HepG2 (cell line): Measurements from ENCODE around the gene CD46. TPM values are rescaled to one million over a fixed set of nuclear protein-coding genes. Genes with fewer than 3 reads are reported as not detected.

Experiments
- ATAC-seq: fragments of 200-7000 bp; cut with Tn5 transposase; 3 replicates; pipeline ENCODE4 v1.9.1; 2020; ENCODE audit warnings: mild to moderate bottlenecking, moderate library complexity
- BruUV-seq: library from RNA; stranded (reverse); fragments of 400-500 nt; replicated peaks from 2 replicates; lab custom pipeline; 2021; lab: Mats Ljungman, UMichigan
- CTCF ChIA-PET: fragments of 300-600 bp; formaldehyde crosslinking; extraction: SDS; loops from one replicate; lab custom pipeline; 2021; ENCODE audit warnings: low total read pairs, inconsistent platforms, low intra/inter-chr PET ratio; lab: Yijun Ruan, JAX
- POLR2A ChIA-PET: fragments of 350-600 bp; sonication (Branson Sonifier 250); formaldehyde crosslinking; loops from one replicate; lab custom pipeline; 2020; ENCODE audit warnings: antibody characterized with exemption, inconsistent platforms; lab: Yijun Ruan, JAX
- DNase-seq: peaks from one replicate; pipeline ENCODE4 v3.0.0-alpha.2; 2015; ENCODE audit warnings: low spot score
- FAIRE-seq: peaks from 3 replicates; lab custom pipeline; 2011; peaks lifted over from hg19 to GRCh38; lab: Jason Lieb, UNC
- H2AFZ ChIP-seq: one replicate; pipeline ENCODE4 v1.6.1; 2011; ENCODE audit warnings: low read length, inconsistent platforms
- H3K27ac ChIP-seq: fragments of 300-600 bp; 3 replicates; pipeline ENCODE4 v1.8.0; 2011; ENCODE audit warnings: mixed run types, mild to moderate bottlenecking, mixed read lengths, low read length, inconsistent platforms; ENCODE audit not compliant: insufficient read depth; ENCODE audit errors: extremely low read length
- H3K27me3 ChIP-seq, 2 experiments: fragments of 200-600 bp in 1 of 2; 2 replicates in 1 of 2; 3 replicates in 1 of 2; pipeline versions ENCODE4 v1.6.0 to v1.8.0; 2011; ENCODE audit warnings: low read length in 2 of 2, mild to moderate bottlenecking in 2 of 2, moderate library complexity in 2 of 2, inconsistent platforms in 1 of 2; ENCODE audit not compliant: insufficient read depth in 2 of 2, control insufficient read depth in 1 of 2
- H3K36me3 ChIP-seq, 2 experiments: fragments of 200-600 bp in 1 of 2; replicated peaks in 1 of 2; 2 replicates in 1 of 2; 3 replicates in 1 of 2; pipeline versions ENCODE4 v1.5.1 to v1.8.0; 2011; ENCODE audit warnings: low read length in 2 of 2, inconsistent platforms in 1 of 2; ENCODE audit not compliant: insufficient read depth in 2 of 2, control insufficient read depth in 1 of 2
- H3K4me1 ChIP-seq: 2 replicates; pipeline ENCODE4 v1.5.1; 2012; ENCODE audit warnings: low read length, inconsistent platforms; ENCODE audit not compliant: insufficient read depth
- H3K4me2 ChIP-seq: 2 replicates; pipeline ENCODE4 v1.6.0; 2011; ENCODE audit warnings: low read depth, low read length, inconsistent platforms
- H3K4me3 ChIP-seq, 3 experiments: fragments of 200-600 bp in 1 of 3; sonication (generic), shearing (Covaris generic) in 1 of 3; replicated peaks in 1 of 3; 2 replicates each; pipeline ENCODE4 v1.5.1; 2011 to 2016; ENCODE audit warnings: low read length in 3 of 3, inconsistent platforms in 2 of 3, low read depth in 2 of 3, mild to moderate bottlenecking in 2 of 3, control low read depth in 1 of 3, mixed read lengths in 1 of 3; ENCODE audit not compliant: insufficient read depth in 1 of 3
- H3K79me2 ChIP-seq: one replicate; pipeline ENCODE4 v1.6.1; 2011; ENCODE audit warnings: low read length, inconsistent platforms; ENCODE audit not compliant: insufficient read depth
- H3K9ac ChIP-seq: 2 replicates; pipeline ENCODE4 v1.6.0; 2011; ENCODE audit warnings: mild to moderate bottlenecking, low read depth, low read length, inconsistent platforms; ENCODE audit not compliant: insufficient read depth
- H3K9me3 ChIP-seq: 2 replicates; pipeline ENCODE4 v1.5.1; 2012; ENCODE audit warnings: mild to moderate bottlenecking, low read length
- H4K20me1 ChIP-seq: 2 replicates; pipeline ENCODE4 v1.6.0; 2011; ENCODE audit warnings: inconsistent platforms, mild to moderate bottlenecking, low read length, moderate library complexity; ENCODE audit not compliant: insufficient read depth
- CCDC6 ChIP-seq: sonication (generic); formaldehyde crosslinking; IDR thresholded peaks from 2 replicates; pipeline ENCODE4 v1.8.1; 2022; ENCODE audit warnings: mild to moderate bottlenecking, missing genetic modification reagents, moderate library complexity
- CREM ChIP-seq, 2 experiments: sonication (generic) in 1 of 2; formaldehyde crosslinking in 1 of 2; IDR thresholded peaks; 2 replicates each; pipeline versions ENCODE4 v1.4.0 to v1.6.1; 2016 to 2020; ENCODE audit warnings: antibody characterized with exemption in 1 of 2, mild to moderate bottlenecking in 1 of 2, missing genetic modification reagents in 1 of 2
- FOXC1 ChIP-seq: sonication (generic); formaldehyde crosslinking; IDR thresholded peaks from 2 replicates; pipeline ENCODE4 v1.8.0; 2022; ENCODE audit warnings: mild to moderate bottlenecking, missing genetic modification reagents, borderline replicate concordance
- HMGA1 ChIP-seq: sonication (generic); formaldehyde crosslinking; conservative IDR thresholded peaks from 2 replicates; pipeline ENCODE4 v1.4.0; 2020; ENCODE audit warnings: missing genetic modification reagents
- ISX ChIP-seq: sonication (generic); formaldehyde crosslinking; conservative IDR thresholded peaks from 2 replicates; pipeline ENCODE4 v1.5.0; 2020; ENCODE audit warnings: missing genetic modification reagents
- KDM1A ChIP-seq: IDR thresholded peaks from 2 replicates; pipeline ENCODE4 v1.6.1; 2016; ENCODE audit warnings: missing compliant biosample characterization
- NCOA5 ChIP-seq: sonication (generic); formaldehyde crosslinking; IDR thresholded peaks from 2 replicates; pipeline ENCODE4 v1.4.0; 2020; ENCODE audit warnings: missing genetic modification reagents
- PAF1 ChIP-seq: IDR thresholded peaks from 2 replicates; pipeline ENCODE4 v1.6.1; 2016; ENCODE audit warnings: missing genetic modification reagents, missing compliant biosample characterization
- RELA ChIP-seq: sonication (generic); formaldehyde crosslinking; IDR thresholded peaks from 2 replicates; pipeline ENCODE4 v1.4.0; 2020; ENCODE audit warnings: missing genetic modification reagents
- SMAD9 ChIP-seq: sonication (generic); formaldehyde crosslinking; IDR thresholded peaks from 2 replicates; pipeline ENCODE4 v1.5.1; 2020; ENCODE audit warnings: mild to moderate bottlenecking, missing genetic modification reagents
- ZKSCAN5 ChIP-seq: sonication (generic); formaldehyde crosslinking; IDR thresholded peaks from 2 replicates; pipeline ENCODE4 v1.5.1; 2020; ENCODE audit warnings: mild to moderate bottlenecking, missing genetic modification reagents
- ZNF451 ChIP-seq: sonication (generic); formaldehyde crosslinking; IDR thresholded peaks from 2 replicates; pipeline ENCODE4 v1.5.0; 2020; ENCODE audit warnings: mild to moderate bottlenecking, missing genetic modification reagents
- ZNF720 ChIP-seq: sonication (generic); formaldehyde crosslinking; IDR thresholded peaks from 2 replicates; pipeline ENCODE4 v1.4.0; 2020; ENCODE audit warnings: missing genetic modification reagents
- ZNF777 ChIP-seq: sonication (generic); formaldehyde crosslinking; IDR thresholded peaks from 2 replicates; pipeline ENCODE4 v1.4.0; 2020; ENCODE audit warnings: missing genetic modification reagents
- WGBS: methylation state at CpG from one replicate; pipeline ENCODE4 v1.1.6; 2017; ENCODE audit warnings: low lambda C conversion rate; 5-methylcytosine and 5-hydroxymethylcytosine counted together
- in situ Hi-C: cut with HindIII; loops from 2 replicates; pipeline ENCODE4 v1.10.0; 2017; ENCODE audit warnings: low pct_unique_long_range_greater_than_20kb; ENCODE audit not compliant: extremely low pct_ligation_motif_present
- intact Hi-C: fragments of 100-400 bp; cut with micrococcal nuclease; formaldehyde crosslinking; loops from one replicate; pipeline ENCODE4 v1.10.0; 2022; ENCODE audit not compliant: unreplicated experiment
- polyA plus RNA-seq, 8 experiments: library from polyadenylated mRNA; depleted of rRNA in 3 of 8; stranded (reverse) in 7 of 8; unstranded in 1 of 8; fragments of >200 nt; fragmentation: Illumina TruSeq in 4 of 8; extraction: Trizol in 4 of 8; gene quantifications; 2 replicates each; pipeline versions ENCODE4 v1.2.1 to v1.2.3, GENCODE V29; 2011 to 2016; ENCODE audit warnings: low read depth in 4 of 8, missing spikeins in 1 of 8, mixed read lengths in 1 of 8; ENCODE audit not compliant: insufficient read depth in 1 of 8
- total RNA-seq, 5 experiments: library from RNA; depleted of rRNA; stranded (reverse); fragments of >200 nt; fragmentation: Illumina TruSeq; extraction: Trizol; gene quantifications; 2 replicates each; pipeline ENCODE4 v1.2.3, GENCODE V29; 2016; ENCODE audit warnings: low read depth in 1 of 5
- TF ChIP-seq, protein P1 (sequence below): sonication (generic); IDR thresholded peaks from 2 replicates; pipeline ENCODE4 v1.6.1; 2016; ENCODE audit warnings: low read depth, borderline replicate concordance
- TF ChIP-seq, protein P2 (sequence below): fragments of 450-650 bp; IDR thresholded peaks from 2 replicates; pipeline ENCODE4 v1.6.1; 2017; ENCODE audit warnings: mild to moderate bottlenecking
- TF ChIP-seq, protein P3 (sequence below): sonication (generic); formaldehyde crosslinking; IDR thresholded peaks from 2 replicates; pipeline ENCODE4 v1.5.1; 2020; ENCODE audit warnings: missing genetic modification reagents, mild to moderate bottlenecking, borderline replicate concordance

CD46 gene
- total and polyA plus RNA-seq, 2 of the 13 experiments (the other 11 are each of a cell fraction or from before 2014, with no cell fraction given): 130 to 277 TPM

DNA sequence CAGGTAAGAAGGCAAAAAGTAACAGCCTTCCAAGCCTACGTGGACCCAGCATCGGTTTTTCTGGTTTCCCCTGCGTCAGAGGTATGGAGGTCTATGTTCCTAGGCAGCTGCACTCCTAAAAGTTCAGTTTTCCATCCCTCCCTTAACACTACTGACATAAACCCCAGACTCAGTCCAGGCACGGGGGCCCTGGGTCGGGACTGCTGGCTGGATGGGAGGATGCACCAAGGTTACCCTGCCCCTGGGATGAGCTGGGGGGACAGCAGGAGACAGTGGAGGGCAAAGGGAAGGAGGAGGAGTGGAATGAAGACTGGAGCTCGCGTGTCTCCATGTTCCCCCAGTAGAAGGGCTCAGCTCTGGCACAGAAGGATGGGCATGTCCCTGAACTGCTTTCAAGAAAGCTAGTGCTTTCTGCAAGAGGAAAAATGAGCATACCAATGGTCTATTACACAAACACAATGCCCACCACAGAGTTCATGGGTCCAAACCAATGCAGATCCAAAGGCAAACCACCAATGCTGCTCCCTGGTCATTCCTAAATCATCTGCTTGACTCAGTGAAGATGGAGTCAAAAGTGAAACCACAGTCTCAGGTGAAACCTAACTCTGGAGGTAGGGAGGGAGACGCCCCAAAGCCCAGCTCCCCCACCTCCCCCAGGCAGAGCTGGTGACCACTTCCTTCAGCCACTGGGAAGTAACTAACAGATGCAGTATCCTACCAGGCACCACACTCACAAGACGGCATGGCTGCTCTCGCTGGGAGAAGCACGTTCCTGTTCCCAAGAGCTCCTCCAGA is 54.9 kb downstream of the CD46 start:
- WGBS: 95% methylated on average over 8 of the region's 11 CpGs
- no peak for ATAC-seq
- in situ Hi-C loops (no loop called here), intact Hi-C loops (no loop called here)
- H2AFZ ChIP-seq: no peak overlapping the region
- H3K79me2 ChIP-seq: no peaks in the 10 kb centered on the region
- H4K20me1 ChIP-seq: no peaks in the 10 kb centered on the region
- no peak for DNase-seq
- H3K4me3 ChIP-seq: no peak overlapping the region
- ChIA-PET POLR2A (no interaction called here), CTCF (no interaction called here)
- no peak overlapping the region for H3K4me2 ChIP-seq
- H3K27ac ChIP-seq: no peak overlapping the region
- no peaks in the 10 kb centered on the region for H3K27me3 ChIP-seq
- H3K9ac ChIP-seq: no peak overlapping the region
- H3K9me3 ChIP-seq: no peaks in the 10 kb centered on the region
- H3K36me3 ChIP-seq: peaks cover 33 to 64% of the 10 kb centered on the region in 2 experiments; a peak in 4 of 5 replicates
- FAIRE-seq: no peak
- BruUV-seq: no TSS peak
- no peaks in the 10 kb centered on the region for H3K4me1 ChIP-seq
- TF ChIP-seq, protein P1, sequence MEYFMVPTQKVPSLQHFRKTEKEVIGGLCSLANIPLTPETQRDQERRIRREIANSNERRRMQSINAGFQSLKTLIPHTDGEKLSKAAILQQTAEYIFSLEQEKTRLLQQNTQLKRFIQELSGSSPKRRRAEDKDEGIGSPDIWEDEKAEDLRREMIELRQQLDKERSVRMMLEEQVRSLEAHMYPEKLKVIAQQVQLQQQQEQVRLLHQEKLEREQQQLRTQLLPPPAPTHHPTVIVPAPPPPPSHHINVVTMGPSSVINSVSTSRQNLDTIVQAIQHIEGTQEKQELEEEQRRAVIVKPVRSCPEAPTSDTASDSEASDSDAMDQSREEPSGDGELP: no peak
- TF ChIP-seq ZNF451 (no peak), ZKSCAN5 (CRISPR knock-in tag) (no peak), ZNF777 (CRISPR knock-in tag) (no peak), KDM1A (no peak), HMGA1 (CRISPR knock-in tag) (no peak), RELA (CRISPR knock-in tag) (no peak), PAF1 (CRISPR knock-in tag) (no peak), ZNF720 (no peak), CCDC6 (no peak), ISX (CRISPR knock-in tag) (no peak), SMAD9 (CRISPR knock-in tag) (no peak), NCOA5 (CRISPR knock-in tag) (no peak), FOXC1 (no peak), CREM (IDR thresholded peaks at IDR 0.05) (no peak), CREM (CRISPR knock-in tag; IDR thresholded peaks at IDR 0.05) (no peak)
- TF ChIP-seq, protein P2, sequence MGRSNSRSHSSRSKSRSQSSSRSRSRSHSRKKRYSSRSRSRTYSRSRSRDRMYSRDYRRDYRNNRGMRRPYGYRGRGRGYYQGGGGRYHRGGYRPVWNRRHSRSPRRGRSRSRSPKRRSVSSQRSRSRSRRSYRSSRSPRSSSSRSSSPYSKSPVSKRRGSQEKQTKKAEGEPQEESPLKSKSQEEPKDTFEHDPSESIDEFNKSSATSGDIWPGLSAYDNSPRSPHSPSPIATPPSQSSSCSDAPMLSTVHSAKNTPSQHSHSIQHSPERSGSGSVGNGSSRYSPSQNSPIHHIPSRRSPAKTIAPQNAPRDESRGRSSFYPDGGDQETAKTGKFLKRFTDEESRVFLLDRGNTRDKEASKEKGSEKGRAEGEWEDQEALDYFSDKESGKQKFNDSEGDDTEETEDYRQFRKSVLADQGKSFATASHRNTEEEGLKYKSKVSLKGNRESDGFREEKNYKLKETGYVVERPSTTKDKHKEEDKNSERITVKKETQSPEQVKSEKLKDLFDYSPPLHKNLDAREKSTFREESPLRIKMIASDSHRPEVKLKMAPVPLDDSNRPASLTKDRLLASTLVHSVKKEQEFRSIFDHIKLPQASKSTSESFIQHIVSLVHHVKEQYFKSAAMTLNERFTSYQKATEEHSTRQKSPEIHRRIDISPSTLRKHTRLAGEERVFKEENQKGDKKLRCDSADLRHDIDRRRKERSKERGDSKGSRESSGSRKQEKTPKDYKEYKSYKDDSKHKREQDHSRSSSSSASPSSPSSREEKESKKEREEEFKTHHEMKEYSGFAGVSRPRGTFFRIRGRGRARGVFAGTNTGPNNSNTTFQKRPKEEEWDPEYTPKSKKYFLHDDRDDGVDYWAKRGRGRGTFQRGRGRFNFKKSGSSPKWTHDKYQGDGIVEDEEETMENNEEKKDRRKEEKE: no peak
- TF ChIP-seq, protein P3, sequence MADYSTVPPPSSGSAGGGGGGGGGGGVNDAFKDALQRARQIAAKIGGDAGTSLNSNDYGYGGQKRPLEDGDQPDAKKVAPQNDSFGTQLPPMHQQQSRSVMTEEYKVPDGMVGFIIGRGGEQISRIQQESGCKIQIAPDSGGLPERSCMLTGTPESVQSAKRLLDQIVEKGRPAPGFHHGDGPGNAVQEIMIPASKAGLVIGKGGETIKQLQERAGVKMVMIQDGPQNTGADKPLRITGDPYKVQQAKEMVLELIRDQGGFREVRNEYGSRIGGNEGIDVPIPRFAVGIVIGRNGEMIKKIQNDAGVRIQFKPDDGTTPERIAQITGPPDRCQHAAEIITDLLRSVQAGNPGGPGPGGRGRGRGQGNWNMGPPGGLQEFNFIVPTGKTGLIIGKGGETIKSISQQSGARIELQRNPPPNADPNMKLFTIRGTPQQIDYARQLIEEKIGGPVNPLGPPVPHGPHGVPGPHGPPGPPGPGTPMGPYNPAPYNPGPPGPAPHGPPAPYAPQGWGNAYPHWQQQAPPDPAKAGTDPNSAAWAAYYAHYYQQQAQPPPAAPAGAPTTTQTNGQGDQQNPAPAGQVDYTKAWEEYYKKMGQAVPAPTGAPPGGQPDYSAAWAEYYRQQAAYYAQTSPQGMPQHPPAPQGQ (CRISPR knock-in tag): no peak
